GM12878 (cell line): ENCODE results near the gene CHST8. TPM values are rescaled to one million over a fixed set of nuclear protein-coding genes. Genes with fewer than 3 reads are reported as not detected.

Experiments
- ATAC-seq: fragments of 200-7000 bp; cut with Tn5 transposase; 3 replicates; pipeline ENCODE4 v1.9.1; 2020; ENCODE audit warnings: mild to moderate bottlenecking, moderate library complexity
- BruUV-seq: library from RNA; stranded (reverse); fragments of 400-500 nt; replicated peaks from 2 replicates; lab custom pipeline; 2021; lab: Mats Ljungman, UMichigan
- CTCF ChIA-PET: fragments of 300-600 bp; sonication (Branson Sonifier 250); formaldehyde crosslinking; extraction: SDS; loops from one replicate; lab custom pipeline; 2021; ENCODE audit warnings: inconsistent platforms; lab: Yijun Ruan, JAX
- POLR2A ChIA-PET: fragments of 350-600 bp; formaldehyde crosslinking; extraction: SDS; loops from one replicate; lab custom pipeline; 2021; ENCODE audit warnings: inconsistent platforms; lab: Charles Lee
- RAD21 ChIA-PET: fragments of 300-600 bp; sonication (Branson Sonifier 250); formaldehyde crosslinking; loops from one replicate; lab custom pipeline; 2023; ENCODE audit warnings: antibody characterized with exemption; ENCODE audit not compliant: unreplicated experiment; lab: Charles Lee
- SMC1A ChIA-PET: fragments of 300-600 bp; sonication (Branson Sonifier 250); formaldehyde crosslinking; loops from one replicate; lab custom pipeline; 2023; ENCODE audit not compliant: unreplicated experiment, uncharacterized antibody; lab: Charles Lee
- DNase-seq: peaks from one replicate; pipeline ENCODE4 v3.0.0-alpha.2; 2011; ENCODE audit warnings: low read depth, low spot score
- FAIRE-seq: peaks from 3 replicates; lab custom pipeline; 2011; peaks lifted over from hg19 to GRCh38; lab: Jason Lieb, UNC
- H2AFZ ChIP-seq: 2 replicates; pipeline ENCODE4 v1.6.0; 2011; ENCODE audit warnings: low read depth, low read length, control low read depth; ENCODE audit not compliant: control insufficient read depth
- H3K27ac ChIP-seq: 2 replicates; pipeline ENCODE4 v1.5.1; 2011; ENCODE audit warnings: control low read depth; ENCODE audit not compliant: control insufficient read depth, insufficient read depth
- H3K27me3 ChIP-seq, 2 experiments: replicated peaks in 1 of 2; 2 replicates each; pipeline versions ENCODE4 v1.6.0 to v1.6.1; 2011; ENCODE audit warnings: low read length in 1 of 2; ENCODE audit not compliant: control insufficient read depth in 2 of 2, insufficient read depth in 2 of 2
- H3K36me3 ChIP-seq, 2 experiments: 2 replicates each; pipeline ENCODE4 v1.5.1; 2011; ENCODE audit warnings: low read length in 1 of 2; ENCODE audit not compliant: control insufficient read depth in 2 of 2, insufficient read depth in 2 of 2
- H3K4me1 ChIP-seq: 2 replicates; pipeline ENCODE4 v1.6.1; 2011; ENCODE audit warnings: mild to moderate bottlenecking, low read length, moderate library complexity, mixed read lengths; ENCODE audit not compliant: control insufficient read depth, insufficient read depth
- H3K4me2 ChIP-seq: 2 replicates; pipeline ENCODE4 v1.6.0; 2011; ENCODE audit warnings: control low read depth; ENCODE audit not compliant: control insufficient read depth, insufficient read depth
- H3K4me3 ChIP-seq: fragments of 200-600 bp; sonication (generic); 2 replicates; pipeline ENCODE4 v1.5.1; 2016
- H3K79me2 ChIP-seq: 2 replicates; pipeline ENCODE4 v1.6.0; 2011; ENCODE audit warnings: low read length; ENCODE audit not compliant: control insufficient read depth, insufficient read depth
- H3K9ac ChIP-seq: 2 replicates; pipeline ENCODE4 v1.8.0; 2011; ENCODE audit warnings: low read length, control low read depth, mixed read lengths; ENCODE audit not compliant: control insufficient read depth, insufficient read depth
- H3K9me3 ChIP-seq: replicated peaks from 3 replicates; pipeline ENCODE4 v1.5.1; 2011; ENCODE audit warnings: mild to moderate bottlenecking, low read length; ENCODE audit not compliant: control insufficient read depth, insufficient read depth
- H4K20me1 ChIP-seq: 2 replicates; pipeline ENCODE4 v1.6.0; 2011; ENCODE audit not compliant: control insufficient read depth, insufficient read depth
- CHD1 ChIP-seq: IDR thresholded peaks from 2 replicates; pipeline ENCODE4 v1.6.1; 2012; ENCODE audit warnings: low read depth, low read length, improper control_type of control experiment
- E2F4 ChIP-seq: IDR thresholded peaks from 2 replicates; pipeline ENCODE4 v1.6.1; 2012; ENCODE audit warnings: low read depth, low read length, improper control_type of control experiment
- IRF4 ChIP-seq: IDR thresholded peaks from 2 replicates; pipeline ENCODE4 v1.6.1; 2011; ENCODE audit warnings: low read depth, low read length
- MEF2A ChIP-seq: IDR thresholded peaks from 2 replicates; pipeline ENCODE4 v1.6.1; 2011; ENCODE audit warnings: low read depth, mild to moderate bottlenecking, low read length, moderate library complexity; ENCODE audit not compliant: insufficient read depth
- NFXL1 ChIP-seq: fragments of 450-650 bp; IDR thresholded peaks from 2 replicates; pipeline ENCODE4 v1.6.1; 2017; ENCODE audit warnings: antibody characterized with exemption, mild to moderate bottlenecking, borderline replicate concordance
- NFYB ChIP-seq: IDR thresholded peaks from 2 replicates; pipeline ENCODE4 v1.6.1; 2011; ENCODE audit warnings: low read depth, mild to moderate bottlenecking, low read length, improper control_type of control experiment, moderate library complexity; ENCODE audit not compliant: insufficient read depth
- NR2F1 ChIP-seq: fragments of 450-650 bp; conservative IDR thresholded peaks from 2 replicates; pipeline ENCODE4 v1.6.1; 2017; ENCODE audit warnings: mild to moderate bottlenecking
- PKNOX1 ChIP-seq: fragments of 450-650 bp; IDR thresholded peaks from 2 replicates; pipeline ENCODE4 v1.6.1; 2016; ENCODE audit warnings: mild to moderate bottlenecking
- PML ChIP-seq: IDR thresholded peaks from 2 replicates; pipeline ENCODE4 v1.6.1; 2012; ENCODE audit warnings: low read length, inconsistent platforms
- REST ChIP-seq: IDR thresholded peaks from 2 replicates; pipeline ENCODE4 v1.6.1; 2012; ENCODE audit warnings: mild to moderate bottlenecking, low read depth, low read length
- RUNX3 ChIP-seq: IDR thresholded peaks from 2 replicates; pipeline ENCODE4 v1.6.1; 2012; ENCODE audit warnings: low read length, inconsistent platforms
- STAT1 ChIP-seq: fragments of 450-650 bp; conservative IDR thresholded peaks from 2 replicates; pipeline ENCODE4 v1.6.1; 2014; ENCODE audit warnings: antibody characterized with exemption, mild to moderate bottlenecking
- STAT3 ChIP-seq: IDR thresholded peaks from 2 replicates; pipeline ENCODE4 v1.6.1; 2011; ENCODE audit warnings: low read depth, low read length, improper control_type of control experiment
- YY1 ChIP-seq: IDR thresholded peaks from 2 replicates; pipeline ENCODE4 v1.6.1; 2011; ENCODE audit warnings: low read depth, mild to moderate bottlenecking, low read length
- WGBS: methylation state at CpG from one replicate; pipeline ENCODE4 v1.1.6; 2016; ENCODE audit warnings: low lambda C conversion rate; ENCODE audit not compliant: insufficient replicate concordance, insufficient coverage; ENCODE audit errors: missing lambda C conversion rate; 5-methylcytosine and 5-hydroxymethylcytosine counted together
- in situ Hi-C: fragments of 300-500 bp; cut with MboI; formaldehyde crosslinking; loops from 9 replicates; pipeline ENCODE4 v1.14.3; 2018; ENCODE audit warnings: mixed read lengths
- intact Hi-C: fragments of 100-400 bp; cut with micrococcal nuclease; formaldehyde crosslinking; loops from one replicate; pipeline ENCODE4 v1.14.2; 2022; ENCODE audit not compliant: unreplicated experiment
- polyA plus RNA-seq, 11 experiments: library from polyadenylated mRNA; depleted of rRNA in 4 of 11; unstranded in 6 of 11; stranded (reverse) in 5 of 11; fragments of >200 nt; fragmentation: Nextera tagmentation in 4 of 11; fragmentation: Illumina TruSeq in 1 of 11; extraction: Ambion mirVana in 4 of 11; extraction: Trizol in 1 of 11; gene quantifications; 1 replicate in 1 of 11; 2 replicates in 10 of 11; pipeline versions ENCODE4 v1.2.1 to v1.2.3, GENCODE V29; 2011 to 2016; ENCODE audit warnings: inconsistent platforms in 2 of 11, missing spikeins in 2 of 11, low read depth in 1 of 11
- total RNA-seq, 4 experiments: library from RNA; depleted of rRNA in 3 of 4; stranded (reverse); fragments of >200 nt in 3 of 4; fragmentation: Illumina TruSeq in 1 of 4; extraction: Trizol in 1 of 4; gene quantifications; 2 replicates each; pipeline versions ENCODE4 v1.2.1 to v1.2.3, GENCODE V29; 2013 to 2021

CHST8 gene
- total and polyA plus RNA-seq, 10 of the 15 experiments (the other 5 are each of a cell fraction or from before 2014, with no cell fraction given) = 0.06 TPM; not detected in 9

GRCh38 chr19:33805840-33806433 is 184.2 kb downstream of the CHST8 start:
- H3K79me2 ChIP-seq = no peaks in the 10 kb centered on the region
- FAIRE-seq (no peak), DNase-seq (no peak), ATAC-seq (no peak)
- SMC1A ChIA-PET = no interaction called here
- no peak overlapping the region for H3K4me3 ChIP-seq
- intact Hi-C loops (no loop called here), in situ Hi-C loops (no loop called here)
- H3K27me3 ChIP-seq = no peaks in the 10 kb centered on the region
- no peak overlapping the region for H3K4me2 ChIP-seq
- no TSS peak for BruUV-seq
- H3K27ac ChIP-seq = no peak overlapping the region
- 39% methylated on average over 9 of the region's 9 CpGs for WGBS
- TF ChIP-seq NR2F1 (no peak), PKNOX1 (no peak), IRF4 (no peak), CHD1 (no peak), NFYB (no peak)
- CTCF ChIA-PET = no interaction called here
- no peak overlapping the region for H2AFZ ChIP-seq
- H3K36me3 ChIP-seq = no peaks in the 10 kb centered on the region
- no peak overlapping the region for H3K9ac ChIP-seq
- POLR2A ChIA-PET = no interaction called here
- RAD21 ChIA-PET = no interaction called here
- no peaks in the 10 kb centered on the region for H4K20me1 ChIP-seq
- no peaks in the 10 kb centered on the region for H3K4me1 ChIP-seq
- H3K9me3 ChIP-seq = no peaks in the 10 kb centered on the region

- Histone ChIP-seq H3K79me2 (no peaks in the 10 kb centered on the region), H3K4me3 (no peak overlapping the region), H3K4me2 (no peak overlapping the region), H3K4me1 (no peaks in the 10 kb centered on the region), H2AFZ (no peak overlapping the region), H3K9me3 (no peaks in the 10 kb centered on the region), H3K9ac (no peak overlapping the region), H3K36me3 (no peaks in the 10 kb centered on the region), H3K27me3 (no peaks in the 10 kb centered on the region), H4K20me1 (no peaks in the 10 kb centered on the region), H3K27ac (no peak overlapping the region)
- WGBS = 6% methylated on average over 8 of the region's 8 CpGs
- in situ Hi-C loops (no loop called here), intact Hi-C loops (no loop called here)
- ATAC-seq = no peak
- TF ChIP-seq YY1 = no peak
- no peak for TF ChIP-seq RUNX3
- no peak for TF ChIP-seq STAT3
- TF ChIP-seq E2F4 = no peak
- TF ChIP-seq MEF2A = no peak
- TF ChIP-seq NFXL1 = no peak
- no peak for TF ChIP-seq STAT1
- no peak for TF ChIP-seq PML
- TF ChIP-seq REST = no peak
- SMC1A ChIA-PET = no interaction called here
- DNase-seq = no peak
- CTCF ChIA-PET = no interaction called here
- RAD21 ChIA-PET = no interaction called here
- FAIRE-seq = no peak
- BruUV-seq = no TSS peak
- POLR2A ChIA-PET = no interaction called here
Observed at GRCh38 chr19:33806434-33806881, 184.7 kb downstream of the CHST8 start.
